HG03025 (cell line): ENCODE results near the gene TBC1D22B.

Source experiments
- ATAC-seq: cut with Tn5 transposase; IDR thresholded peaks from one replicate; pipeline ENCODE4 v1.9.1; 2021; ENCODE audit warnings: mild to moderate bottlenecking, moderate library complexity; ENCODE audit not compliant: unreplicated experiment, low FRiP score

The TBC1D22B gene

GRCh38 chr6:37239526-37239925 lies 18.0 kb upstream of the TBC1D22B start:
- ATAC-seq = no peak

- ATAC-seq = no peak
Observed at GRCh38 chr6:37239950-37240713, 17.4 kb upstream of the TBC1D22B start.

- ATAC-seq = no peak
Observed at GRCh38 chr6:37241131-37241530, 16.4 kb upstream of the TBC1D22B start.

- no peak for ATAC-seq
Observed at GRCh38 chr6:37241775-37242428, 15.7 kb upstream of the TBC1D22B start.

GRCh38 chr6:37242429-37243052 lies 15.0 kb upstream of the TBC1D22B start:
- no peak for ATAC-seq

GRCh38 chr6:37243131-37243815 lies 14.3 kb upstream of the TBC1D22B start:
- no peak for ATAC-seq

- ATAC-seq = no peak
Observed at GRCh38 chr6:37243816-37244370, 13.7 kb upstream of the TBC1D22B start.

- no peak for ATAC-seq
Observed at GRCh38 chr6:37244430-37245310, 12.9 kb upstream of the TBC1D22B start.

GRCh38 chr6:37251211-37251780 lies 6.3 kb upstream of the TBC1D22B start:
- ATAC-seq = no peak

- ATAC-seq = no peak
Observed at GRCh38 chr6:37253486-37254007, 4.0 kb upstream of the TBC1D22B start.

- ATAC-seq = no peak
Observed at GRCh38 chr6:37254881-37255280, 2.7 kb upstream of the TBC1D22B start.

GRCh38 chr6:37256692-37257319 lies 766 bp upstream of the TBC1D22B start:
- ATAC-seq = no peak

GRCh38 chr6:37257320-37257633 lies 295 bp upstream of the TBC1D22B start:
- no peak for ATAC-seq

- no peak for ATAC-seq
Observed at GRCh38 chr6:37258405-37259105, 983 bp downstream of the TBC1D22B start.

GRCh38 chr6:37259191-37259590 lies 1.6 kb downstream of the TBC1D22B start:
- ATAC-seq = no peak

- no peak for ATAC-seq
Observed at GRCh38 chr6:37260040-37260439, 2.5 kb downstream of the TBC1D22B start.

- ATAC-seq = no peak
Observed at GRCh38 chr6:37260444-37260843, 2.9 kb downstream of the TBC1D22B start.

GRCh38 chr6:37261198-37261597 lies 3.6 kb downstream of the TBC1D22B start:
- no peak for ATAC-seq
